NCI-H1417 (cell line): ENCODE measurements around the gene UFSP1.
A peak's percentile ranks its signal among the peaks of the same experiment; 100 is the strongest.

Experiments
- DNase-seq, 3 experiments: peaks; one replicate each; lab custom pipeline; 2025; lab: John Stamatoyannopoulos, UW

Gene UFSP1

GRCh38 chr7:100882785-100883526 is 6.6 kb downstream of the UFSP1 start:
- no peak for DNase-seq

GRCh38 chr7:100882201-100882600 is 7.3 kb downstream of the UFSP1 start:
- no peak for DNase-seq

- DNase-seq = no peak
These were observed 8.4 kb downstream of the UFSP1 start for GRCh38 chr7:100881136-100881535.

- DNase-seq = no peak
These were observed 8.9 kb downstream of the UFSP1 start for GRCh38 chr7:100880645-100881044.

GRCh38 chr7:100879685-100880261 is 9.7 kb downstream of the UFSP1 start:
- no peak for DNase-seq

- no peak for DNase-seq
These were observed 10.8 kb downstream of the UFSP1 start for GRCh38 chr7:100878685-100879084.

- no peak for DNase-seq
These were observed 11.5 kb downstream of the UFSP1 start for GRCh38 chr7:100878013-100878412.

- DNase-seq = peak in 1 of 3 experiments; percentile 73
These were observed 14.2 kb downstream of the UFSP1 start for GRCh38 chr7:100875356-100875751.

GRCh38 chr7:100874577-100875355 is 14.7 kb downstream of the UFSP1 start, which contains the start of gene SRRT:
Gene SRRT, plus strand, starts transcription at chr7:100875103. Its CDS starts 488 bp downstream, at chr7:100875591.
- DNase-seq = peak; percentile 100

- DNase-seq = no peak
These were observed 15.3 kb downstream of the UFSP1 start for GRCh38 chr7:100874300-100874576.

DNA sequence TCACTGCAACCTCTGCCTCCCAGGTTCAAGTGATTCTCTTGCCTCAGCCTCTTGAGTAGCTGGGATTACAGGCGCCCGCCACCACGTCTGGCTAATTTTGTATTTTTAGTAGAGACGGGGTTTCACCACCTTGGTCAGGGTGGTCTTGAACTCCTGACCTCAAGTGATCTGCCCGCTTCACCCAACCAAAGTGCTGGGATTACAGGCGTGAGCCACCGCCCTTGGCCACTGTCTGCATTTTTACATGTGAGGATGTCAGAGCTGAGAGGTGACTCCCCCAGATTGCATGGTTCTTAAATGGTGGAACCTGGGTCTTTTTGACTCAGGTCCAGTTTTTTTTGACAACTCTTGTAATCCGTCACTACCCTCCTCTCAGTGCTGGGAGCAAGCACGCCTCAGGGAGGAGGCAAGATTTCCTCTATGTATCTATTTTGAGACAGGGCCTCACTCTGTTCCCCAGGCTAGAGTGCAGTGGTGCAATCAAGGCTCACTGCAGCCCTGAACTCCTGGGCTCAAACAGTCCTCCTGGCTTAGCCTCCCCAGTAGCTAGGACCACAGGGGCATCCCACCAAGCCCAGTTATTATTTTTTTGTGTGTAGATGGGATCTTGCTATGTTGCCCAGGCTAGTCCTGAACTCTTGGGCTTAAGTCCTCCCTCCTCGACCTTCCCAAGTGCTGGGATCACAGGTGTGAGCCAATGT is 15.8 kb downstream of the UFSP1 start:
- DNase-seq = no peak

DNA sequence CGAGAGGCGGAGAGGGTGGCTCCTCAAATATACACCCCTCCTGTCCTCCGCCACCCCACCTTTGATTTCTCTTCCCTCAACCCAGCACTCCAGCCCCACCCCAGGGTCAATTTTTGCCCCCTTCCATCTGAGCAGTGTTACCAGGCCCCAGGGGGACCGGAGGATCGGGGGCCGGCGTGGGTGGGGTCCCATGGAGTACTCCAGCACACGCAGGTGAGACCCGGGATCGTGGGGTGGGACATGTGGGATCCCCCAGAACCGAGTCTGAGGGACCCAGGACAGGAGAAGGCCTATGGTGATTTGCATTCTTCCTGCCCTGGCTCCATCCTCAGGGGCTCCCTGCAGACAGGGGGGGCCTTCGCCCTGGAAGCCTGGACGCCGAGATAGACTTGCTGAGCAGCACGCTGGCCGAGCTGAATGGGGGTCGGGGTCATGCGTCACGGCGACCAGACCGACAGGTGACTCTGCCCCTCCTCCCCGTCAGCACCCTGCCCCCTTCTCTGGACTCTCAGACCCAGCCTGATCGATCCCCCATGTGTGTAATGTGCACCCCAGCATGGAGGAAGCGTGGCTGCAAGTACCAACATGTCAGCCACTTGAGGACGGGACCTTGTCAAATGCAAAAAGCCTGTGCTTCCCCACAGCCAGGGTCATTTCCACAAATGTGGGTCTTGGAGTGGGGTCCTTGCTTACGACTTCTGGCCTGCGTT is 21.6 kb downstream of the UFSP1 start:
- no peak for DNase-seq

DNA sequence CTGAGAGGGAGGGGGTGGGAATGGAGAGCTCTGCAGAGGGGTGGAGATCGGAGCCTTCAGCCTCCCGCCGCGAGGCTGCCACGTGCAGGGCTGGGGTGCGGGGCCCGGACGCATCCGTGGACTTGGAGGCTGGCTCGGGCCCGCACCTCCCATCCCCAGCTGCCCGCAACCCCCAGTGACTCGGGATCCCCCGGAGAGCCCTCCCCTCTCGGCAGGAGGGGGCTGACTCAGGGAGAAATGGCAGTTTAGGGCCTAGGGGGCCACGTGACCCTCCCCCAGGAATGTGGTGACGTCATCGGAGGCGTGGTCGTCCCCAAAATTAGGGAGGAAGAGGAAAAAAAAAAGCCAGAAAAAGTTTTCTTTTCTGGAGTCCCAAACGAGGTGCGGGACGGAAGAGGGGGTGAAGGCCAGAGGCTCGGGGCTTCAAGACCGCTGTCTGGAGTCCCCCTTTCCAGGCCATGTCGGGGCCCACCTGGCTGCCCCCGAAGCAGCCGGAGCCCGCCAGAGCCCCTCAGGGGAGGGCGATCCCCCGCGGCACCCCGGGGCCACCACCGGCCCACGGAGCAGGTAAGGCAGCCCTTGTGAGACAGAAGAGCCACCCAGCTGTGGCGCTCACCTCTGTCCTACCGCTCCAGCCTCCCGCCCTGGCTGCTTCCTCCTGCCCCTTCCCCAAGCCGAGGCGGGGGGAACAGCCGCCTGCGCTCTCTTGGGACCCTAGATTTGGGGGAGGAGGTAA is 22.3 kb downstream of the UFSP1 start, which contains the start of gene TRIP6:
Gene TRIP6, plus strand, starts transcription at position 348 of the 736 bp plus-strand sequence. Its CDS starts 111 bp downstream, at position 459.
- DNase-seq = peak in 2 of 3 experiments; percentile 39 to 46

- no peak for DNase-seq
These were observed 22.8 kb downstream of the UFSP1 start for GRCh38 chr7:100866729-100867039.

DNA sequence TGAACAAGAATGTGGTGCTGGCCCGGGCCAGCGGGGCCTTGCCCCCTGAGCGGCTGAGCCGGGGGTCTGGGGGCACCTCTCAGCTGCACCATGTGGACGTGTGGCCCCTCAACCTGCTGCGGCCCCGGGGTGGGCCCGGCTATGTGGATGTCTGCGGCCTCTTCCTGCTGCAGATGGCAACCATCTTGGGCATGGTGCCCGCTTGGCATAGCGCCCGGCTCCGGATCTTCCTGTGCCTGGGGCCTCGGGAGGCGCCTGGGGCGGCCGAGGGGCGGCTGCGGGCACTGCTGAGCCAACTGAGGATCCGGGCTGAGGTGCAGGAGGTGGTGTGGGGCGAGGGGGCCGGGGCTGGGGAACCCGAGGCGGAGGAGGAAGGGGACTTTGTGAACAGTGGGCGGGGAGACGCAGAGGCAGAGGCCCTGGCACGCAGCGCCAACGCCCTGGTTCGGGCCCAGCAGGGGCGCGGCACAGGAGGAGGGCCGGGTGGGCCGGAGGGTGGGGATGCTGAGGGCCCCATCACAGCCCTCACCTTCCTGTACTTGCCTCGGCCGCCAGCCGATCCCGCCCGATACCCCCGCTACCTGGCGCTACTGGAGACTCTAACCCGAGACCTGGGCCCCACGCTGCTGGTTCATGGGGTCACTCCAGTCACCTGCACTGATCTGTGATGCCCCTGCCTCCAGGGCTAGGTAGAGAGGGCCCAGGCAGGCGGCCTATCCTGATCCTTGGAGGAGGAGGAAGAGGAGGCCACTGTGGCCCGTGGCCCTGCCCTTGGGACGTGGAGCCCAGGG is 23.4 kb downstream of the UFSP1 start:
- DNase-seq = no peak

DNA sequence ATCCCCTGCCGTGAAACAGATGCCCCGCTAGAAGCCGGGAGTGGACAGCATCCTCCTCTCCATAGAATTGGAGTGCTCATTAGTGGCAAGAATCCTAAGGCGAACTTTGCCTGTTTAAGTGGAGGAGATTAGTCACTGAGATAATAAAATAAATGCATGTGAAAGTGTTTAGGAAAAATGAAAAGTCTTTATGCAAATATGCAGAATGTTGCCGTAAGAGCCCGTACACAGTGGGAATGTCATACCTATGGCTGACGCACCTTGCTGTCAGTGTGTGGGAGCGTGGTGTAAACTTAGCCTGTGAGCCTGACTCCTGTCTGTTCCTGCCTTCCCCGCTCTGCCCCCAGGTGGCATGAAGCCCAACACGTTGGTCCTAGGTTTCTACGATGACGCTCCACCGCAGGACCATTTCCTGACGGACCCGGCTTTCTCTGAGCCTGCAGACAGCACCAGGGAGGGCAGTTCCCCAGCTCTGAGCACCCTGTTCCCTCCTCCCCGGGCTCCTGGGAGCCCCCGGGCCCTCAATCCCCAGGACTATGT is 24.1 kb downstream of the UFSP1 start:
- no peak for DNase-seq

- no peak for DNase-seq
These were observed 25.2 kb downstream of the UFSP1 start for GRCh38 chr7:100864263-100864845.

GRCh38 chr7:100863406-100863950 is 26.0 kb downstream of the UFSP1 start:
- DNase-seq = no peak

DNA sequence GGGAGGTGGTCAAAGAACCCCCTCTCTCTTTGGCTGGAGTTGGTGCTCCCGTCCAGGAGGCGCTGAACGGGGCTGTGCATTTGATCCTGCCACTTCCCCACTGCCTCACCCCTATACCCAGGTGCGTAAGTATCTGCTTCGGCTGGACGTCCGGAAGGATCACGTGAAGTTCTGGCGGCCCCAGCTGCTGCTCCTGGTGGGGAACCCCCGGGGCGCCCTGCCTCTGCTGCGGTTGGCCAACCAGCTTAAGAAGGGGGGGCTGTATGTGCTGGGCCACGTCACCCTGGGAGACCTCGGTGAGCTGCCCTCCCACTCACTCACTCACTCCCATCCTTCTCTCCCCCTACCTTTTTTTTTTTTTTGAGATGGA is 27.9 kb downstream of the UFSP1 start:
- DNase-seq = no peak
